HFFc6 (cell line): Measurements from ENCODE around the gene CBX5. TPM values are rescaled to one million over a fixed set of nuclear protein-coding genes. Genes with fewer than 3 reads are reported as not detected.
A peak's percentile ranks its signal among the peaks of the same experiment; 100 is the strongest.
"Not testable (repeated sequence)": the region's sequence is repeated elsewhere in the genome, so short reads cannot be mapped to it uniquely, and the experiment has no call there.

ENCODE experiments used
- DNase-seq: peaks from one replicate; pipeline ENCODE4 v3.0.0-alpha.2; 2018
- H3K27ac Mint-ChIP-seq: 2 replicates; pipeline ENCODE4 v1.8.0; 2020; ENCODE audit warnings: mild to moderate bottlenecking, mixed read lengths
- H3K27me3 Mint-ChIP-seq: 2 replicates; pipeline ENCODE4 v1.8.0; 2021; ENCODE audit warnings: mild to moderate bottlenecking, moderate library complexity, mixed read lengths; ENCODE audit not compliant: insufficient read depth
- H3K36me3 Mint-ChIP-seq: 2 replicates; pipeline ENCODE4 v1.8.0; 2021; ENCODE audit warnings: low read depth, mixed read lengths
- H3K4me1 Mint-ChIP-seq: 2 replicates; pipeline ENCODE4 v1.8.0; 2020; ENCODE audit warnings: low read depth, mixed read lengths
- H3K4me3 Mint-ChIP-seq: 2 replicates; pipeline ENCODE4 v1.8.0; 2020; ENCODE audit warnings: mild to moderate bottlenecking, moderate library complexity, mixed read lengths
- H3K9me3 Mint-ChIP-seq: 2 replicates; pipeline ENCODE4 v1.8.0; 2020; ENCODE audit warnings: mild to moderate bottlenecking, mixed read lengths
- total RNA-seq, 6 experiments: library from RNA; stranded (reverse); fragmentation: NEBNext Ultra II Directional; extraction: Animal tissue kit (Norgen Biotek cat#: 25700); gene quantifications; 2 replicates in 1 of 6; 3 replicates in 5 of 6; pipeline ENCODE4 v1.2.3, GENCODE V29; 2021
- TF ChIP-seq, protein P1 (sequence below): fragments of 200-600 bp; sonication (generic); IDR thresholded peaks from 2 replicates; pipeline ENCODE4 v1.5.0; 2021; ENCODE audit warnings: antibody characterized with exemption, mild to moderate bottlenecking

CBX5 gene
- total RNA-seq, 6 experiments from 2014 or later = 76.8 to 128 (median 117) TPM

DNA sequence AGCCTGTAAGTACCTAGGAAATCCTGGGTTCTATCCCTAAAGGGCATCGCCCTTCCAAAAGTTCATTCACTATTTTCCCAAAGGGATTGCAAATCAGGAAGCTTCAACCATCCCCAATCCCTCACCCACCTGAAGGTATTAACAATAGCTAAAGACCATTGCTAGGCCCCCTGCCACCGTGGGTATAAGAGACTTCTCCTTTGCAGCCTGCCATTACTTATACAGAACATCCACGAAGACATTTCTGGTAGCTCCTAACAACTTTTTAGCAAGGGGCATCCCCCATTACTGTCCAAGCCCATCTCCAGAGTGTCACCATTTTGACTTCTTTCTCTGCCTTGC lies 90.8 kb downstream of the CBX5 start:
- peaks cover 12% of the 10 kb centered on the region; the same call in 1 of the 2 replicates for H3K36me3 Mint-ChIP-seq
- peaks cover 21% of the 10 kb centered on the region for H3K4me1 Mint-ChIP-seq
- no peaks in the 10 kb centered on the region for H3K9me3 Mint-ChIP-seq
- peak overlapping the region; percentile 89 for H3K4me3 Mint-ChIP-seq
- DNase-seq = no peak
- peaks cover 8% of the 10 kb centered on the region for H3K27me3 Mint-ChIP-seq
- H3K27ac Mint-ChIP-seq = 0 out of 2 replicates have a peak overlapping the region, but pooled peaks have one; percentile 6
- TF ChIP-seq, protein P1, sequence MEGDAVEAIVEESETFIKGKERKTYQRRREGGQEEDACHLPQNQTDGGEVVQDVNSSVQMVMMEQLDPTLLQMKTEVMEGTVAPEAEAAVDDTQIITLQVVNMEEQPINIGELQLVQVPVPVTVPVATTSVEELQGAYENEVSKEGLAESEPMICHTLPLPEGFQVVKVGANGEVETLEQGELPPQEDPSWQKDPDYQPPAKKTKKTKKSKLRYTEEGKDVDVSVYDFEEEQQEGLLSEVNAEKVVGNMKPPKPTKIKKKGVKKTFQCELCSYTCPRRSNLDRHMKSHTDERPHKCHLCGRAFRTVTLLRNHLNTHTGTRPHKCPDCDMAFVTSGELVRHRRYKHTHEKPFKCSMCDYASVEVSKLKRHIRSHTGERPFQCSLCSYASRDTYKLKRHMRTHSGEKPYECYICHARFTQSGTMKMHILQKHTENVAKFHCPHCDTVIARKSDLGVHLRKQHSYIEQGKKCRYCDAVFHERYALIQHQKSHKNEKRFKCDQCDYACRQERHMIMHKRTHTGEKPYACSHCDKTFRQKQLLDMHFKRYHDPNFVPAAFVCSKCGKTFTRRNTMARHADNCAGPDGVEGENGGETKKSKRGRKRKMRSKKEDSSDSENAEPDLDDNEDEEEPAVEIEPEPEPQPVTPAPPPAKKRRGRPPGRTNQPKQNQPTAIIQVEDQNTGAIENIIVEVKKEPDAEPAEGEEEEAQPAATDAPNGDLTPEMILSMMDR = no peak

DNA sequence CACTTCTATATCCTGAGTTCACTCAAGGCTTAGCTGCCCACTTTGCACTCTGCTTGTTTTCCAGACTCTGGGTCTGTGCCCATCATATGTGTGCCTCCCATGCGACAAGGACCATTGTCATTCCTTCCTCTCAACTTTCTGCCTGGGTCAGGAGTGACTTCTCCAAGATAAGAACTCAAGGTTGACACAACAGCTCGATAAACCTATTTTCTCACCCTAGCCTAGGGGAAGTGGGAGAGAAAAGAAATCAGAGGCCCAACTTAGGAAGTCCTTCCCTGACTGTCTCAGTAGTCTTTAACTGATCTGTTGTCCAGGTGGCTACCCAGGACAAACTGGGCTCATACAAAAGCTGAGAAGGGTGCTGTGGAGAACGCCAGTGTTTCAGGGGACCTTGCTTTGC lies 92.8 kb downstream of the CBX5 start:
- Mint-ChIP-seq H3K4me3 (0 out of 2 replicates have a peak overlapping the region, but pooled peaks have one; percentile 82), H3K27me3 (peaks cover 1% of the 10 kb centered on the region; the same call in 1 of the 2 replicates), H3K4me1 (peaks cover 21% of the 10 kb centered on the region), H3K9me3 (no peaks in the 10 kb centered on the region), H3K36me3 (peaks cover 17% of the 10 kb centered on the region), H3K27ac (no peak overlapping the region)
- TF ChIP-seq, protein P1 = no peak
- no peak for DNase-seq

DNA sequence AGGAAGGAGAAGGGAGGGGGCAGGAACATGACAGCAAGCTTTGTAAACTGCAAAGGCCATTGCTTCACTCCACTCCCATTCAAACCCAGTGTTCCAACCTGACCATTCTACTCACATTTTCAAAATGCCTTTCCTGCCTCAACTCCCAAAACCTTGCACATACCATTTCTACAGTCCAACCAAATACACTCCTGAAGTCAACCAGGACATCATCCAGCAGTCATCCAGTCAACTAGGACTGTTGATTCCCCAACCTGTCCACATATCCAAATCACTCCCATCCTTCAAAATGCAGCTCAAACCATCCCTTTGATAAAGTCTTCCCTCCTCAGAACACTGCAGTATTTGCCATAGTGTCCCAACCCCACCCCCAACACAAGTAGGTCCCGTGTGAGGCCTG lies 94.0 kb downstream of the CBX5 start:
- no peak overlapping the region for H3K27ac Mint-ChIP-seq
- no peak overlapping the region for H3K4me3 Mint-ChIP-seq
- DNase-seq = no peak
- H3K36me3 Mint-ChIP-seq = peaks cover 25% of the 10 kb centered on the region
- TF ChIP-seq, protein P1 = no peak
- peaks cover 1% of the 10 kb centered on the region; the same call in 1 of the 2 replicates for H3K27me3 Mint-ChIP-seq
- H3K9me3 Mint-ChIP-seq = no peaks in the 10 kb centered on the region
- H3K4me1 Mint-ChIP-seq = peaks cover 14% of the 10 kb centered on the region

DNA sequence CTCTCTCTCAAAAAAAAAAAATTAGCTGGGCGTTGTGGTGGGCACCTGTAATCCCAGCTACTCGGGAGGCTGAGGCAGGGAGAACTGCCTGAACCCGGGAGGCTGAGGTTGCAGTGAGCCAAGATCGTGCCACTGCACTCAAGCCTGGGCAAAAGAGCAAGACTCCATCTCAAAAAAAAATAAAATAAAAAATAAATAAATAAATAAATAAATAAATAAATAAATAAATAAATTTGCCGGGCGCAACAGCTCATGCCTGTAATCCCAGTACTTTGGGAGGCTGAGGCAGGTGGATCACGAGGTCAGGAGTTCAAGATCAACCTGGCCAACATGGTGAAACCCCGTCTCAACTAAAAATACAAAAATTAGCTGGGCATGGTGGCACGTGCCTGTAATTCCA lies 94.6 kb downstream of the CBX5 start:
- H3K4me1 Mint-ChIP-seq = peaks cover 12% of the 10 kb centered on the region
- H3K27ac Mint-ChIP-seq, H3K9me3 Mint-ChIP-seq, DNase-seq, H3K4me3 Mint-ChIP-seq, H3K27me3 Mint-ChIP-seq: not testable (repeated sequence)
- H3K36me3 Mint-ChIP-seq = peaks cover 25% of the 10 kb centered on the region

DNA sequence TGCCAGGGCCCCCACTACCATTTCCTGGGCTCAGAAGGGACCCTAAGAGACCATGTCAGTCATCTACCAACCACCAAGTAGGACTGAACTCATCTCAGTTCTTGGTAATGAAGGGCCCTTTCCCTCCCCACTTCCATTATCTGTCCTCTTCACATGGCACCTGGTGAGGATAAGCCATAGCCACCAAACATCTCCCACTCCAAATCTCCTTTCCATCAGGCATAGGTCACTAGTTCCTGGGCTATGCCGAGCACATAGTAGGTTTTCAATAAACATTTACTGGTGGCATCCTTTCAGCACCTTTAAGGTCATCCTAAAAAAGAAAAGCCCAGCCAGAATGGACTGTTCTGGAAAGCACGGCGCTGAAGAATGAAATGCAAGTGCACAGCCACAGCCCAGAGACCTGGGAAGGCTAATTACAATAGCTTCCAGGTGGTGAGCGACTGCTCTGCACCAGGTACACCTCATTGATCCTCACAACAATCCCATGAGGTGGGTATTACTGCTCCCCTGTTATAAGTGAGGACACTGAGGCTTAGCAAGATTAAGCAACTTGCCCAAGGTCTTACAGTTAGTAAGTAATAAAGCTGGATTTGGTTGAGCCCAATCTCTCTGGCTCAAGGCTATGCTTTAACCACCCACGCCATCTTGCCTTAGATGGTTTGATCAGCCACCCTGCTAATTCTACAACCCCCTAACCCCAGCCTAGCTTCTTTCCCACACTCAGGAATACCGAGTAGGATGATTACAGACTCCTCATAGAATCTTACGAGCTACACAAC lies 95.7 kb downstream of the CBX5 start:
- TF ChIP-seq, protein P1 = no peak

DNA sequence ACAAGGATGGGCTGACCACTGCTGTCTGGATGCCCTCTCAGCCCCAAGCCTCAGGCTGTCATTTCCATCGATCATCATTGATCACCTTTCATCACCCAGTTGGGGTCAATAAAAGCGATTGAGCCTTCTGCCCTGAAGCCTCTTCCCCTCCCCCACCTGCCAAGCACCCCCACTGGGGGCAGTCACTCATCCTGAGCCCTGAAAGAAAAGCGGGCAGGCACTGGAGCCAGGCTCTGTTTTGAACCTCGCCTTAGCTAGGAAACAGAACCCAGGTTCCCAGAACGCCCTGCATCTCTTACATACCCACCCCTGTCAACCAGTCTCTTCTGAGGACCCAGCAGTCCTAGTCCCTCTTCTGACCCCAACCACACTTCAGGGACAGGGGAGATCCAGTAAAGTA lies 96.9 kb downstream of the CBX5 start:
- Mint-ChIP-seq H3K4me3 (no peak overlapping the region), H3K27me3 (peaks cover 8% of the 10 kb centered on the region), H3K36me3 (peaks cover 25% of the 10 kb centered on the region), H3K9me3 (no peaks in the 10 kb centered on the region), H3K27ac (no peak overlapping the region), H3K4me1 (peaks cover 6% of the 10 kb centered on the region)
- no peak for DNase-seq
- TF ChIP-seq, protein P1 = no peak

More for the DNA sequence above, 95.7 kb downstream of the CBX5 start:
- DNase-seq = no peak
- Mint-ChIP-seq H3K36me3 (peaks cover 25% of the 10 kb centered on the region), H3K27ac (no peak overlapping the region), H3K9me3 (no peaks in the 10 kb centered on the region), H3K27me3 (peaks cover 6% of the 10 kb centered on the region; the same call in 1 of the 2 replicates), H3K4me3 (no peak overlapping the region), H3K4me1 (peaks cover 9% of the 10 kb centered on the region)
